ENCODE results near the gene MECP2.

MECP2 gene

DNA sequence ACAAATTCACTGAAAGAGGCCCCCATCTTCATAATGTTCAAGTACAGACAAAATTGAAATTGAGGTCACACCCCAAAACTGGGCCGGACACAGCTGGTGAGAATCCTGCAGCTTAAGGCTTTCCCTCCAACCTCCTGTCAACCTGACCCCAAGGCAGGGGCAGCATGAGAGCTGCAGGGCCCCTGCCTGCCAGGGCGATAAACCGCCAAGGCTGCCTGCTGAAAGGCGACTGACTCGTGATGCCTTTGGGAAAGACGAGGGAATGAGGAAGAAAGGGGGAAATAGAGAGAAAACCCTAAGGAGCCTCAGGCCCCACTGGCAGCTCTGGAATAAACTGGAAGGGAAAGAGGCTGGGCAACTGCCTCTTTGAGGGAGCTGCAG, 70.5 kb downstream of the MECP2 start:
- H3K4me1 ChIP-seq (ENCODE audit: low read depth, poor library complexity, severe bottlenecking) = no peaks in the 10 kb centered on the region
- no peak overlapping the region for H3K9ac ChIP-seq
- no peak overlapping the region for H3K4me3 ChIP-seq (IDR thresholded peaks at IDR 0.05; ENCODE audit: insufficient read depth, low read depth, low read length)
- H3K36me3 ChIP-seq (ENCODE audit: insufficient read depth) = no peaks in the 10 kb centered on the region
- no peaks in the 10 kb centered on the region for H3K79me2 ChIP-seq (ENCODE audit: insufficient read depth, low read depth)
- H3K27me3 ChIP-seq (ENCODE audit: insufficient read depth, low read depth) = no peaks in the 10 kb centered on the region
- H2AFZ ChIP-seq (ENCODE audit: low read depth) = no peak overlapping the region
- H4K20me1 ChIP-seq (ENCODE audit: insufficient read depth) = no peaks in the 10 kb centered on the region
- no peak overlapping the region for H3K4me2 ChIP-seq
- H3K27ac ChIP-seq = no peak overlapping the region
- TF ChIP-seq, protein P1, sequence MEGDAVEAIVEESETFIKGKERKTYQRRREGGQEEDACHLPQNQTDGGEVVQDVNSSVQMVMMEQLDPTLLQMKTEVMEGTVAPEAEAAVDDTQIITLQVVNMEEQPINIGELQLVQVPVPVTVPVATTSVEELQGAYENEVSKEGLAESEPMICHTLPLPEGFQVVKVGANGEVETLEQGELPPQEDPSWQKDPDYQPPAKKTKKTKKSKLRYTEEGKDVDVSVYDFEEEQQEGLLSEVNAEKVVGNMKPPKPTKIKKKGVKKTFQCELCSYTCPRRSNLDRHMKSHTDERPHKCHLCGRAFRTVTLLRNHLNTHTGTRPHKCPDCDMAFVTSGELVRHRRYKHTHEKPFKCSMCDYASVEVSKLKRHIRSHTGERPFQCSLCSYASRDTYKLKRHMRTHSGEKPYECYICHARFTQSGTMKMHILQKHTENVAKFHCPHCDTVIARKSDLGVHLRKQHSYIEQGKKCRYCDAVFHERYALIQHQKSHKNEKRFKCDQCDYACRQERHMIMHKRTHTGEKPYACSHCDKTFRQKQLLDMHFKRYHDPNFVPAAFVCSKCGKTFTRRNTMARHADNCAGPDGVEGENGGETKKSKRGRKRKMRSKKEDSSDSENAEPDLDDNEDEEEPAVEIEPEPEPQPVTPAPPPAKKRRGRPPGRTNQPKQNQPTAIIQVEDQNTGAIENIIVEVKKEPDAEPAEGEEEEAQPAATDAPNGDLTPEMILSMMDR (conservative IDR thresholded peaks at IDR 0.05; ENCODE audit: low read depth, low read length) = no peak

DNA sequence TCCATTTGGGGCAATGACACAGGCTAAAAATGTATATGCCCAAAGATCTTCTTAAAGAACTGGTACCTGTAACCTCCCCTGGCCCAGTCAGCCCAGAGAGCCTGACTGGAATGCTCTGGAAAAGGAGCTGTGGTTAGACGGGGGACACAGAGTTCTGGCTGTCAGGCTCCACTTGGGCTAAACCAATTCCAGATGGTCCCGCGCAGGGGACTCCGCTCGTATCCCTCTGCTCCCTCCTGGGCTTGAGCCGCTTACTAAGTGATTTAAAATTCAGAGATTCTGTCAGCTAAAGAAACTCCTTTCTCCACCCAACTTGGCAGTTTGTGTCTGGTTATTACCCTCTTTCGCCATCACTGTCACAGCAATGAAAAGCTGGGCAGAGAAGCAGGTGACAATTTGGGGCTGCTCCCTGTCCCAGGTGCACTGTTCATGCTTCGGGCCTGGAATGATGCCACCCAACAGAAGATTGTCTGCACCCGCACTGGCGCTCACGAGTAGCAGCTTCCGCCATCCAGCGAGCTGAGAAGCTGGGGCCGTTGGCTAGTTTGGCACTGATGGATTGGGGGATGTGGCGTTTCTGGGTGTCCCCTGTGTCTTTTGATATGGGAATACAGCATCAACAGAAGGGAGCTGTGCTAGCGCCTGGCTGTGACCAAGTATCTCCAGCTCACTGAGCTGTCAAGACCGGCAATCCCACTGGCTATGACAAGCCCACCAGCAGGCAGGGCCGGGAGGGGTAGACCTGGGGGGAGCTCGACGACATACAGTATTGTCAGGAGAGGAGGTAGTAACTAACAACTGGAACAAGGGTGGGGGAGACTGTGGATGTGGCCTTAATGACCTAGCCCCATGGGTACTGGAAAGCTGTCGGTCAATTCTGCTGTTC, 71.1 kb downstream of the MECP2 start:
- H3K4me2 ChIP-seq = no peak overlapping the region
- no peak overlapping the region for H3K4me3 ChIP-seq (IDR thresholded peaks at IDR 0.05; ENCODE audit: insufficient read depth, low read depth, low read length)
- TF ChIP-seq, protein P1 (conservative IDR thresholded peaks at IDR 0.05; ENCODE audit: low read depth, low read length) = no peak
- H3K27ac ChIP-seq = no peak overlapping the region
- H3K9ac ChIP-seq = no peak overlapping the region
- no peaks in the 10 kb centered on the region for H3K79me2 ChIP-seq (ENCODE audit: insufficient read depth, low read depth)
- H3K27me3 ChIP-seq (ENCODE audit: insufficient read depth, low read depth) = no peaks in the 10 kb centered on the region
- H3K36me3 ChIP-seq (ENCODE audit: insufficient read depth) = no peaks in the 10 kb centered on the region
- H3K4me1 ChIP-seq (ENCODE audit: low read depth, poor library complexity, severe bottlenecking) = no peaks in the 10 kb centered on the region
- no peaks in the 10 kb centered on the region for H4K20me1 ChIP-seq (ENCODE audit: insufficient read depth)
- no peak overlapping the region for H2AFZ ChIP-seq (ENCODE audit: low read depth)

DNA sequence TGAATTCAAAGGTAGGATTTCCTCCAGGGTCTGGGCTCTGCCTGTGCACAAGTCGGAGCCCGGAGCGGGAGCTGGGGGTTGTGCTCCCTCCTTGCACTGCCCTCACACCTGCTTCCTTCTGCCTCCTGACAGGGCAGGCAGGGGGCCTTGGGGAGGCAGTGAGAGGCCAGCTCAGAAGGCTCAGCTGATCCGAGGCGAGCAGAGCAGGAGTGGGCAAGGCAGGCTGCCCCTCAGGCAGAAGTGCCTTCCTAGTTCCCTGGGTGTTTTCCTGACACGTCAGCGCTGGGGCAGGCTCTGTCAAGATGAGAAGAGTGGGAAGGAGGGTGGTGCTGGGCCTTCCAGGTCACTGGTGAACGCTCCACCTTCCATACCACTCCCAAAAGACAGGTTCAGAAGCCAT, 72.3 kb downstream of the MECP2 start:
- Histone ChIP-seq H4K20me1 (ENCODE audit: insufficient read depth) (no peaks in the 10 kb centered on the region), H3K27ac (no peak overlapping the region), H3K27me3 (ENCODE audit: insufficient read depth, low read depth) (no peaks in the 10 kb centered on the region)

DNA sequence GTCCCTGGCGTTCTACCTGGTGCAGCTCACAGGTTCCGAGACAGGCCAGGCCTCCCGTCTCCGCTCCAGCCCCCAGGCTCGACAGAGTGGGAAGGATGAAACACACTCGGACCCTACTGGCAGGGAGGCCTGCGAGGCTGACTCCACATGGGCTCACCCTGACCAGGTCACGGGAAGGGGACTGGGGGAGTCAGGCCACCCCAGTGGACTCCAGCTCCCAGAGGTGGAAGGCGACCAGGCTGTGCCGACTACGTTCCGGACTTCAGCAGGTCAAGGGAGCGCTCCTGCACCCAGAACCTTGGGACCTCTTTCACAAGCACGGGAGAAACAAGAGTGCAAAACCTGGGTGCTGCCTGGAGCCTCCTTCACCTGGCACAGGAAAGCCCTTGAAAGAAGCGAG, 73.2 kb downstream of the MECP2 start:
- Histone ChIP-seq H3K79me2 (ENCODE audit: insufficient read depth, low read depth) (peaks cover 2% of the 10 kb centered on the region; the same call in 1 of the 2 replicates), H4K20me1 (ENCODE audit: insufficient read depth) (no peaks in the 10 kb centered on the region), H3K9ac (no peak overlapping the region), H3K4me1 (ENCODE audit: low read depth, poor library complexity, severe bottlenecking) (no peaks in the 10 kb centered on the region), H3K4me2 (no peak overlapping the region), H3K27ac (no peak overlapping the region), H2AFZ (ENCODE audit: low read depth) (no peak overlapping the region), H3K4me3 (IDR thresholded peaks at IDR 0.05; ENCODE audit: insufficient read depth, low read depth, low read length) (no peak overlapping the region), H3K27me3 (ENCODE audit: insufficient read depth, low read depth) (no peaks in the 10 kb centered on the region), H3K36me3 (ENCODE audit: insufficient read depth) (no peaks in the 10 kb centered on the region)
- TF ChIP-seq, protein P1 (conservative IDR thresholded peaks at IDR 0.05; ENCODE audit: low read depth, low read length) = no peak

More for the DNA sequence above, 72.3 kb downstream of the MECP2 start:
- H3K79me2 ChIP-seq (ENCODE audit: insufficient read depth, low read depth) = no peaks in the 10 kb centered on the region
- H3K4me2 ChIP-seq = no peak overlapping the region
- H3K4me3 ChIP-seq (IDR thresholded peaks at IDR 0.05; ENCODE audit: insufficient read depth, low read depth, low read length) = no peak overlapping the region
- H3K4me1 ChIP-seq (ENCODE audit: low read depth, poor library complexity, severe bottlenecking) = no peaks in the 10 kb centered on the region
- TF ChIP-seq, protein P1 (conservative IDR thresholded peaks at IDR 0.05; ENCODE audit: low read depth, low read length) = no peak
- H3K9ac ChIP-seq = no peak overlapping the region
- no peak overlapping the region for H2AFZ ChIP-seq (ENCODE audit: low read depth)
- H3K36me3 ChIP-seq (ENCODE audit: insufficient read depth) = no peaks in the 10 kb centered on the region
